HG03060 (cell line): Measurements from ENCODE around the gene DEDD2.

Experiments
- ATAC-seq: cut with Tn5 transposase; IDR thresholded peaks from one replicate; pipeline ENCODE4 v1.9.1; 2021; ENCODE audit warnings: low read depth, moderate number of reproducible peaks; ENCODE audit not compliant: unreplicated experiment

The DEDD2 gene

DNA sequence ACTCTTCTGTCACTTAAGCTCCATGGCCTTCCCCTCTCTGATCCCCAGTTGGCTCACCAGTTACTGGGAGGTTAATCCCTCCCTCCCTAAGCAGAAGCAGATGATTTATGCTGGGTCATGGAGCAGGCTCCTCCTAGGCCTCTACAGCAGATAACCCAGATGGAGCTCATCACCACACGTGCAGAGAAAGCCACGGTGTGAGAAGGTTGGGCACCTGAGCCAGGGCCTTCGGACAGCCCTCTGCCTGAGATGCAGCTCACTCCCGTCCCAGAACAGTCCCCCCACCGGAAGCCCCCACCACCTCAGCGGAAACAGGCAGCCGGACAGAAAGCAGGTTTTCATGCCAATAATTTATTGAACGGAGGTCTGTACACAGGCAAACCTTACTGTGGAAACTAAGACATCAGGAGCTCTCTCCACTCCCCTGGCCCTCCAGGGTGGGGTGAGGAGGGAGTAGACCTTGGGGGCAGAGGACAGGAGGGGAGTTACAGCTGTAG lies 12.4 kb upstream of the DEDD2 start:
- ATAC-seq: no peak

DNA sequence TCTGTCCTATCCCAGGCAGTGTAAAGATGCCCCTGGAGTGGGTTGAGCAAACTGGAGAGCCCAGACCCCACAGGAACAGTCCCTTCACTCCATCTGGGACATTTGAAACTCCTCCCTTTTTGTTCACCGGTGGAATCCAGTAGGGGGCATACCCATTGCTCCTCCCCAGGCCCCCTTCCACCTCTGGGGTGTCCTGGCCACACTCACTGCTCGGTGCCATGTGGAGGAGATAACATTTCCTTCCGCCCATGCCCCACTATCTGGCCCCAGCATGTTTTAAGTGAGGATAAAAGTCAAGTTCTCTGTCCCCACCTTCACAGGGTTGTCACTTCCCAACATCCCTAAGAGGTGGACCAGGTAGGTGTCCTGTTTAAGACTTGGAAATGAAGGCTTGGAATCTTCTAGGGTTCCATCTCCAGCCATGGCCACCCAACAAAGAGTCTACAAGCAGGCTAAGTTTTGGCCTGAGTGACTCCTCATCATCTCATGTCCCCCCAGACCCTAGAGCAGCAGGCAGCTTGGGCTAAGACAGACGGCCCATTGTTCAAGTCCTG lies 11.9 kb upstream of the DEDD2 start:
- ATAC-seq: no peak

DNA sequence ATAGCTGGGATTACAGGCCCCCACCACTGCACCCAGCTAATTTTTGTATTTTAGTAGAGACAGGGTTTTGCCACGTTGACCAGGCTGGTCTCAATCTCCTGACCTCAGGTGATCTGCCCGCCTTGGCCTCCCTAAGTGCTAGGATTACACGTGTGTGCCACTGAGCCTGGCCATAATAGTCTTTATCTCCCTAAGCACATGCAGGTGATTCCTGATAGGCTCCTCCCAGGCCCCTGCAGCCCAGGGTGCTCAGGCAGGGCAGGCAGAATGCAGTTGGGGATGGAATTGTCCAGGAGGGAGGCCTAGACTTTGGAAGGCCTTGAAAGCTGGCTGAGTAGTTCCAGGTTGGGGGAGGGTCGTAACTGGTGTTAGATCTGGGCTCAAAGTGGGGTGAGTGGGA lies 11.2 kb upstream of the DEDD2 start:
- ATAC-seq: no peak

DNA sequence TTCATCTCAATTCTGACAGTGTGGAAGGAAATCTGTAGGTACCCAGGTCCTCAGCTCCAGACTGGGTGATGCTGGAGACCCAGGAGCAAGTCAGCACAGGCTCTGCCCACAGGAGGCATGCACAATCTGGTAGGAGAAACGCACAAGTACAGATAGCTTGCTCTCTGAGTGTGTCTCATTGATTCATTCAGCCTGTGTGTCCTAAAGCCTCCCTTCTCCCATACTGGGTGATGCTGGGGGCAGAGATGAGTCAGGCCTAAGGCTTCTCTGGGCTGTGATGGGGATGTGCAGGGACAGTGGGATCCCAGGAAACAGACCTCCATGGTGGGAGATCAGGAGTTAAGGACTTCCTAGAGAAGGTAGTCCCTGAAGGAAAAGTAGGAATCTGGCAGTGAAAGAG lies 9.4 kb upstream of the DEDD2 start:
- ATAC-seq: no peak

DNA sequence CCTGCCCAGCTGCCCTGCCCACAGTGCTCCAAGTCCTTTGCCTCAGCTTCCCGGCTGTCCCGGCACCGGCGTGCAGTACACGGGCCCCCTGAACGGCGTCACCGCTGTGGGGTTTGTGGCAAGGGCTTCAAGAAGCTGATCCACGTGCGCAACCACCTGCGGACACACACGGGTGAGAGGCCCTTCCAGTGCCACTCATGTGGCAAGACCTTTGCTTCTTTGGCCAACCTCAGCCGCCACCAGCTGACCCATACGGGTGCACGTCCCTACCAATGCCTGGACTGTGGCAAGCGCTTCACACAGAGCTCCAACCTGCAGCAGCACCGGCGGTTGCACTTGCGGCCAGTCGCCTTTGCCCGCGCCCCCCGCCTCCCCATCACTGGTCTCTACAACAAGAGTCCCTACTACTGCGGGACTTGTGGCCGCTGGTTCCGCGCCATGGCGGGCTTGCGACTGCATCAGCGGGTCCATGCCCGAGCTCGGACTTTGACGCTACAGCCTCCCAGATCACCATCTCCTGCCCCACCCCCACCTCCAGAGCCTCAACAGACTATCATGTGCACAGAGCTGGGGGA lies 8.3 kb upstream of the DEDD2 start:
- no peak for ATAC-seq

DNA sequence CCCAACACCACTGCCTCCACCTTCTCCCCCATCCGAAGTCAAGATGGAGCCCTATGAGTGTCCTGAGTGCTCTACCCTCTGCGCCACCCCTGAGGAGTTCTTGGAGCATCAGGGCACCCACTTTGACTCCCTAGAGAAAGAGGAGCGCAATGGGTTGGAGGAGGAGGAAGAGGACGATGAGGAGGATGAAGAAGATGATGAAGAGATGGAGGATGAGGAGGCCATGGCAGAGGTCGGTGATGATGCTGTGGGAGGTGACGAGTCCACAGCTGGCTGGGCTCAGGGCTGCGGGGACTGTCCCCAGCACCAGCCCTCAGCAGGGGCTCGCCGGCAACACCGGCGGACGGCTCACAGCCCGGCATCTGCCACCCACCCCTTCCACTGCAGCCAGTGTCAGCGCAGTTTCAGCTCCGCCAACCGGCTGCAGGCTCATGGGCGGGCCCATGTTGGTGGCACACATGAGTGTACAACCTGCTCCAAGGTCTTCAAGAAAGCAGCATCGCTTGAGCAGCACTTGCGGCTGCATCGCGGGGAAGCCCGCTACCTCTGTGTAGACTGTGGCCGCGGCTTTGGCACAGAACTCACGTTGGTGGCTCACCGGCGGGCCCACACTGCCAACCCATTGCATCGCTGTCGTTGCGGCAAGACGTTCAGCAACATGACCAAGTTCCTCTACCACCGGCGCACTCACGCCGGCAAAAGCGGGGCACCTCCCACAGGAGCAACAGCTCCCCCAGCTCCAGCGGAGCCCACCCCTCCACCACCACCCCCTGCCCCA lies 7.7 kb upstream of the DEDD2 start:
- no peak for ATAC-seq

DNA sequence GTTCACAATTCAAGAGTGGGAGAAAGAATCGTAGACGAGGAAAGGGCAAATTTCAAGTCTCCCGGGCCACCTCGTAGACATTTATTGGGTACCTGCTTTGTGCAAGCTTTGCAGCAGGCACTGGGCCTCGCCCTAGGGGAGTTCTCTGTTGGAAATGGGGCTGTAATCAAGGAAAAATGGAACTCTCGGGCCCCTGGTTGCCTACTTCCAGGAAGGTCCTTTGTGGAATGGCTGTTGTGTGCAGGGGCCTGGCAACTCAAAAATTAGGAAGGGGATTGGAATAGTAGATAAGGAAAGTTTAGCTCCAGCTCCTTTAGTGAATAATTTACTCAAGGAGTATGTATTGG lies 3.2 kb upstream of the DEDD2 start:
- no peak for ATAC-seq

DNA sequence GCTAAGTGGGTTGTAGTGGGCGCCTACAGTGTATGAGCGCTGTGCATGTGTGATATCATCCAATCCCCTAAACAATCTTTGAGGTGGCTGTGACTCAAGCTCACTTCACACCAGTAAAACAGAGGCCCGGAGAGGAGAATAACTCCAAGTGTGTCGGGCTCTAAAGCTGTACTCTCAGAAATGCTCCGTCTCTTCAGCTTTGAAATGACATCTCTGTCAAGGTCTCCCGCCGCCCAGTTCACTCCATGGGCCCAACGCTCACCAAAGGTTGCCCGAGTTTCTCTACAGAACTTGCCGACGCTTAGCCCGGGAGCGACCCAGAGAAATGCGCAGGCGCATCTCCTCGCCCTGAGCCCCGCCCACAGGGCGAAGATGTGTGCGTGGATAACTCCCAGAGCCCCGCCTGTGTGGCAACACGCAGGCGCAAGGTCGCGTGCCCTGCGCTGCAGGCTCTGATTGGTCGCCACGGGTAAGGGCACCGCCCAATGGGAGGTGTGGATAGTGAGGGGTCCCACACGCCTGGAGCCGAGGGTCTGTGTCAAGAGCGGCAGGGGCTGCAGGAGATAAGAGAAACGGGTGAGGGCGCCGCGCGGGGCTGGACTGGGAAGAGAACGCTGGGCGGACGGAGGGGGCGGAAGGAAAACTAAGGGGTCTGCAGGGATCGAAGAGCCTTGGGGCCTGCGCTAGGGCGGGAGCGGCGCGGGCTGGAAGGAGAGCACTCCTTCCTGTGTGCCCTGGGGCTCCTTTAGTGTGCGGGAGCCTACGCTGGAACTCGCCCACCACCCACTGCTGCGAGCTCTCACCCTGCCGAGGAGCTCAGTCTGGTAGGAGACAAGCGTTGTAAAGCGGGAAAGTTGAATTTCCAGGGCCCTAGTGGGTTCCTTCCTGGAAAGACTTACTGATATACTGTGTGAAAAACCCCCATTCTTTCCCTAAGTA lies 2.6 kb upstream of the DEDD2 start, which contains the start of gene ZNF526:
Gene ZNF526 (plus strand): TSS at position 501 of the 939 bp plus-strand sequence. CDS start 4,092 bp downstream, outside the sequence.
- peak; percentile 45 for ATAC-seq

DNA sequence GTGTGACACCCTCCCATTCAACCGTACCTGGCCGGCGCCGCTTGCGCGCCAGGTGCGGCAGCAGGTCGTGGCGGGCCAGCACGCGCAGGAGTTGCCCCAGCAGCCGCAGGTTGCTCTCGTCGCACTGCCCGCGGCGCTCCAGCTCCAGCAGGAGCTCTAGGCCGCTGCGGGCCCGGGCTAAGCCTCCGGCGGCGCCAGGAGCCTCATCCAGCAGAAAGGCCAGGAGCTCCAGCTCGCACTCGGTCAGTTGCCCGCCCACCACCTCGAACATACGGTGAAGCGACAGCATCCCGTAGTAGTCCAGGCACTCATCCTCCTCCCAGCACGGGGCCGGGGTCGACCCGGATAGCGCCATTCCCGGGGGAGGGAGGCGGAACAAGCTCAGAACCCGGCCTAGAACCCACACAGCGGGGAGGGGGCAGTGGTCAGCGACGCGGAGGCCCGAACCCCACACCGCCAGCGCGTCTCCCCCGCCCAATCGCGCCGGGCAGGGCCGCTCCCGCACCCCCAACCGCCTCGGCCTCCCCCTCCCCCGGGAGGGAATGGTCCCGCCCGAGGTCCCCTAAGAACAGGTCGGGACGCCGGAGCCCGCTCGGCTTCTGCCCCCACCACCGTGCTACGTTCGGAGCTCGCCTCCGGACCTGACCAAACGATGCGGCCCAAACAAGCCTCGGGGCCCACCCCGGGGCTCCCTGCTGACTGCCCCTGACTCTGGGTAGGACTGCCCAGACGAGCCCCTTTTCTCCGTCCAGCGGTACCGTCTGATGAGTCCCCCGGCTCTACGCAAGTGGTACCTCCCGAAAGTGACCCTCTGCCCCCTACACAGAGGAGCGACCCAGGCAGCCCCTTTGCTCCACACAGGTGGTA lies 591 bp downstream of the DEDD2 start:
- ATAC-seq: no peak

DNA sequence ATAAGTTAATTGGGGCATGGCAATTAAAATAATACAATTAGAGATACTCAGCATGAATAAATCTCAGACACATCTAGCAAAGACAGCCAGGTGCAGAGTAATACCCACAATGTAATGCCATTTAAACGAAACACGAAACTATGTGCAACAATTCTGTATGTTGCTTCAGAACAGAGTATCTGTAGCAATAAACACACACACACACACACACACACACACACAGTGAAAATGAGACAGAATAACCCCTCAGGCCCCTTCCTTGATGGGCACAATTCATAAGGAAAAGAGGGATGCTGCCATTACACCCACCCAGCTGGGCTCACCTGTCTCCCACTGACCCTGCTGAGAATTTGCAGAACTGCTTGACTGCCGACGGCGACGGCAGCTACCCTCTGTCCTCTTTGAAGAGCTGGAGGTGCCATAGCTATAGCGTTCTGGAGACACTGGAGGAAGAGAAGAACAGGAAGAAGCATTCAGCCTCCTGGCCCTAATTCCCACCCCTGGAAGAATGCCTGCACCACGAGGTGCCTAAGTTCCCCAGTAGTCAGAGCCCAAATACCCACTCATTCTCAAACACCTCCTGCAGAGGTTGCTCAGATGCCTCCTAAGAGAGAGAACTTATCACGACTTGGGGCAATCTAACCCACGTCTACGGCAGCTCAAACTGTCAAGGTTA lies 2.5 kb downstream of the DEDD2 start:
- no peak for ATAC-seq

DNA sequence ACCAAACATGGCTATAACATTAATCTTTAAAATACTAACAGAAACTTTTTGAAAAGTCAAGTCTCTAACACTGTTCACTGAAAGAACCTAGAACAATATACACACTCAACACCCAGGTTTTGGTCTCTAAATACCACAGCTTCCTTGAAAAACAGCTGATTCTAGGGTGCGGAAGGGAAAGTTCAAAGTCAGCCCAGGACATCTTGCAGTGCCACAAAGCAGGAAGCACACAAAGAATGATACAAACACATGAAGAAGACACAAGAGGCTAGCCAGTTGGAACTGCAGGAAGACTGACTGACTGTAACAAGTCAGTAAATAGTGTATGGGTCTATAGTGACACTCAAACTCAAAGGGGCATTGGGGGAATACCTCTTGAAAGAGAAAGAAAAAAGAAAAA lies 4.6 kb downstream of the DEDD2 start:
- ATAC-seq: no peak

DNA sequence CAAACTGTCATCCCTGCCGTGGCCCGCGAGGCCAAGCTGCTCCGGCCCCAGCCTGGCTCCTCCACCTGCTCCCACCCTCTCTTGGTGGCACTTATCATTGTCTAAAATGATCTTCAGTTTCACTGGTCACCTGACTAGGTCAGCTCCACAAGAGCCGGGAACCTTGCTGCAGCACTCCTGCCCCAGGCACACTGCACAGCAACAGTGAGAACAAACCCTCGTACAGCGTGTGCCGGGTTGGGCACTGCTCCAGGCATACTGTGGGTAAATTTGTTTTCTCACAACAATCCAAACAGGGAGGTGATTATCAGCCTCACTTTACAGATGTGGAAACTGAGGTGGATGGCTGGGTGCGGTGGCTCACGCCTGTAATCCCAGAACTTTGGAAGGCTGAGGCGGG lies 8.9 kb downstream of the DEDD2 start:
- ATAC-seq: no peak

DNA sequence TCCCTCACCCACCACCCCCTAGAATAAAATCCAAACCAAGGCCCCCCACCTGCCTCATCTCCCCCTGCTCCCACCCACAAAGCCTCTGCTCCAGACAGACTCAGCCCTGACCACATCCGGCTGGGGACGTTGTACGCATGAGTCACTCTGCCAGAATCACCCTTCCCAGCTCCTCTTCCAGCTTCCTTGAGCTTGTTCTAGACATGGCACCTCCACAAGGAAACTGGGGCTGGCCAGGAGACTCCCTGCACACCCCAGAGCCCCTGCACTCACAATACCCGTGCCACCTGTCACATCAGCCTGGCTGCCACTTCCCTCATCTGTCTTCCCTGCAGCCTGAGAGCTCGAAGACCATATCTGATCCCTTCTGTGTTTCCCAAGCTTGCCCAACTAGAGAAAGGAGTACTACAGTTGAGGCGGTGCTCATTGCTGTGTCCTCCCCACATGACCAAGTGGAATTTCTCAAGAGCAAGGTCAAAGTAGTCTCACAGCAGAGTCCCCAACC lies 9.7 kb downstream of the DEDD2 start:
- ATAC-seq: no peak

DNA sequence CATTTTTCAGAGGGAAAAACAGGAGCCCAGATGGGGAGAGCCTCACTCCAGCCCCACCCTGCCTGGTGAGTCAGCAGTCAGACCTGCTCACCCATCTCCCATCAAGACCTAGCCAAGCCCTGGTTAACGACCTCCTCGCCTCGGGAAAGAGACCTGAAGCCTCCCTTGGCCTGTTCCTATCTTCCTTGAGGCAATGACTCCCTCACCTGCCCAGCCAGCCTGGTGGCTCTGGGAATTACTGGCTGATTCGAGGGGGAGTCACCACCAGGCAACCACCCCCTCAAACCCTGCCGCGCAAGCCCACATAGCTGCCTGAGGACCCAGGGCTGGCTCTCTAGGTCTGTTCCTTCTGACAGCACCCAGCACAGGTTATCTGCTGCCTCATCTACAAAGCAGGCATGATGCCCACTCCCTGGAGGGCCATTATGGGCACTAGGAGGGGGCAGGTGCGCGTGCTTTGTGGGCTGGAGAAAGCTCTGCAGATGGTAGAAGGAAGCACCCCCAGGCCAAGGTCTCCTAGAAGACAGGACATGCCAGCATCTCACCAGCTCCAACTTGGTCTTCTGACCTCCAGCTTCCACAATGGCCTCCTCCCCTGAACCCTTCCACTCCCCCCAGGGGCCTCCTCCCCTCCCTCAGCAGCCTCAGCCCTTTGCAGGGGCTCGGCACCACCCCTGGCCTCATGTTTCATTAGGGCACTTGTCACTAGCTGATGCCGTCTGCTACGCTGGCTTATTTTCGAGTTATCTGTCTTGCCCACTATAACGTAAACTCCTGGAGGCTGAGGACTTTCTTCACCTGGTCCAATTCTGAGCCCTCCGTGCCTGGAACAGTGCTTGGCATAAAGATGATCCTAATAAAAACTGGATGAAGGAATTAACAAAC lies 10.4 kb downstream of the DEDD2 start:
- ATAC-seq: no peak

DNA sequence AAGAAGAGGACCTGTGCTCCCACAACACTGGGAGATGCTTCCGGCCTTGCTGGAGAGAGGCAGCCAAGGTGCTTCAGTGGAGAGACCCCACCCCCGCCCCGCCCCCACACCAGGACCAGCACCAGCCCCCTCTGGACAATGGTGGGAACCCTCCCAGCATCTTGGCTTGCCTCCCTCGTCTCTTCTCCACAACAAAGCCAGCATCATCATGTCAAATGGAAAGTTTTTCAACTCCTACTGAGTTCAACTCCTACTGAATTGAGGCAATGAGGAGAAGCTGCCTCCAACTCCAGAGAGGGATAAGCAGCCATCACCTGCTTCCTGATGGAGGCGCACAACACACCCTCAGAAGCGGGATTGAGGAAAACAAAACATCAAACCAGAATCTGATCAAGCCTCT lies 12.8 kb downstream of the DEDD2 start:
- no peak for ATAC-seq

DNA sequence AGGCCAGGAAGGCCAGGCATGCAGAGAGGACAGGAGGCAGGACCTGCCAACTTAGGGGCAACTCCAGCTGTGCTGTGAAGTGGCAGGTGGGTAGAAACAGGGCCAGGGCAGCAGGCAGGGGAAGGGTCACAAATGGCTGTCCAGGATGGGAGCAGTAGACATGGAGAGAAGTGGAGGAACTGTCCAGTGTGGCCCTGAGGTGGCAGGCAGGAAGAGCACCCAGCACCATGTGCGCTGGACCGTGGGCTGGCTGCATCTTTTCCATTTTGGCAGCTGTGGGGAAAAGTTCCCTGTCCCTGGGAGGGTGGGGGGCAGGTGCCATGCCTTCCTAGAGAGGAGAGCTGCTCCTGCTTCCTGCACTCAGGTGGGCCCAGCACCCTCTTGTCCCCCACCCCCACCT lies 13.8 kb downstream of the DEDD2 start:
- no peak for ATAC-seq

DNA sequence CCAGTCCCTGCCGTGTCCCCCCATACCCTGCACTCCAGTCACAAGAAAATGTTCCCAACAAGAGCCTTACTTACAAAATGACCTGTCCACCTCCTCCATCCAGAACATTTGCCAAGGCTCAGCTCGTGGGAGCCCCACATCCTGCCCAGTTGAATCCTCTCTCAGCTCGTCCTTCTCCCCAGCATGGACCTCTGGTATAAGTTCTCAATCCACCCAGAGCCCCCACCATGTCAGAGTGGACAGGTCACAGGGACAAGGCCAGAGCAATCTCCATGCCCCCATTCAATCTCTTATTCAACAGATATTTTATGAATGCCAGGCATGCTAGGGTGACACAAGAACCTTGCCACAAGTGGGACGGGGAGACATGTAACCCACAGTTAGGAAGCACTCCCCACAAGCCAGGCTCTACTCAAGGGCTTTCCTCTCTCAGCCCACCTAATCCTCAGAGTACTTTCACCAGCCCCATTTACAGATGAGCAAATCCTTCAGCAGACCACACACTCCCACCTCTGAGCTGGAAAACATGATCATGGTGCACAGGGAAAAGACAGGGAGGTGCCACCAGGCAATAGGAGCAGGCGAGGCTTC lies 15.1 kb downstream of the DEDD2 start:
- no peak for ATAC-seq
